SK-N-MC (cell line): ENCODE results near the gene CBX3.

Experiments used
- EZH2 ChIP-seq: fragments of 200-600 bp; sonication (generic); IDR thresholded peaks from one replicate; pipeline ENCODE4 v1.6.1; 2017; ENCODE audit warnings: antibody characterized with exemption
- FOXP2 ChIP-seq: optimal IDR thresholded peaks from 2 replicates; pipeline ENCODE3; 2011; ENCODE audit warnings: mild to moderate bottlenecking, moderate library complexity; ENCODE audit not compliant: insufficient read depth; ENCODE audit errors: extremely low read length, control extremely low read depth
- POLR2AphosphoS5 ChIP-seq: IDR thresholded peaks from 2 replicates; pipeline ENCODE4 v1.6.1; 2012; ENCODE audit warnings: mild to moderate bottlenecking, low read depth, low read length, borderline replicate concordance

DNA sequence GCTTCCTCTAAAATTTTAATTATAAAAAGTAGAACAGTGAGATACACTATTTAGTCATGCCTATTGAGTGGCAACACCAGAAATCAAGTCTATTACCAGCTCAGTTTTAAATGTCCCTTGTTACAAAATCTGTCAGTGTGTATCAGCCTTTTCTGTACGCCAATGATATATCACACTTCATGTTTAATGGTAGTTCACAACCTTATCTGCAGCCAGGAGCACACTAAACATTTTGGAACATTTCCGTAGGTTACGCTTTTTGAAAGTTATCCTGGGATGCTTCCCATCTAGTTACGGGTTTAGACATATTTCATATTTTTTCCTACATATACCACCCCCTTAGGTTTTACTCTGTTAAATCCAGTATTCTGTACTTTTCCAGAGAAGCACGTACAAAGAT is 6.4 kb upstream of the CBX3 start:
- TF ChIP-seq EZH2 (no peak), POLR2AphosphoS5 (no peak), FOXP2 (no peak)
